M059J (cell line): Measurements from ENCODE around the gene PRM1. TPM values are rescaled to one million over a fixed set of nuclear protein-coding genes. Genes with fewer than 3 reads are reported as not detected.

ENCODE experiments used
- DNase-seq: peaks from one replicate; pipeline ENCODE4 v3.0.0-alpha.2; 2012; ENCODE audit warnings: low read depth
- total RNA-seq: library from RNA; depleted of rRNA; stranded (reverse); fragments of >200 nt; shearing (Covaris generic); gene quantifications from 2 replicates; pipeline ENCODE4 v1.2.3, GENCODE V29; 2014

Gene PRM1
- total RNA-seq, 1 experiment from 2014 or later = not detected

DNA sequence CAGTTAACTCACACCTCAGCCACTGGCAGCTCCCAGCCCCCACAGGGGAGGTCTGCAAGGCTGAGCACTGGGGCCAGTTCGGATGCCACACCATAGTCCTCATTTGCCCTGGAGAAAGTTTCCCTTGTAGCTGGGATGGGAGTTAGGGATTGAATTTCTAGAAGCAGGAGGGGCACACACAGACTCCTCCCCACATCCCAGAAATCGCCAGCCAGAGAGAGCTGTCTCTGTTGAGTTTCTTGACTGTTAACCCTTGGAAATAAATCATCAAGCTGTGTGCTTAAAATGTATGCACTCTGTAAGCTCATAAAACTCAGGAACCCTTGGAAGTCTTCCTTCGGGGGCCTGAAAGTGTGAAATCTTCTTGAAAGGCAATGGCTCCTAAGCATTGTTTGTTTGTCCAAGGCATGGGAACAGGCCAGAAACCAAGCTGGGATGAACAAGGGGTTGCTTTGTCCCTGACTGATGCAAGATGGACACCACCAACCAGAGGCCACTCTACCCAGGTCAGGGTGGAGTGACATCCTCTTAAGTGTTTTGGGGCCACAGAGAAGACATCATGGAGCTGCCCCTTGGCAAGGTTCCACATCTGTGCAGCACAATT is 7.3 kb downstream of the PRM1 start:
- peak; percentile 48 for DNase-seq

- DNase-seq = no peak
Measured at GRCh38 chr16:11272921-11273720, 8.0 kb downstream of the PRM1 start, which contains the start of gene PRM3. Gene PRM3, minus strand, starts transcription at chr16:11273629. Its CDS starts 34 bp downstream, at chr16:11273595.

GRCh38 chr16:11272484-11272883 is 8.6 kb downstream of the PRM1 start:
- no peak for DNase-seq

DNA sequence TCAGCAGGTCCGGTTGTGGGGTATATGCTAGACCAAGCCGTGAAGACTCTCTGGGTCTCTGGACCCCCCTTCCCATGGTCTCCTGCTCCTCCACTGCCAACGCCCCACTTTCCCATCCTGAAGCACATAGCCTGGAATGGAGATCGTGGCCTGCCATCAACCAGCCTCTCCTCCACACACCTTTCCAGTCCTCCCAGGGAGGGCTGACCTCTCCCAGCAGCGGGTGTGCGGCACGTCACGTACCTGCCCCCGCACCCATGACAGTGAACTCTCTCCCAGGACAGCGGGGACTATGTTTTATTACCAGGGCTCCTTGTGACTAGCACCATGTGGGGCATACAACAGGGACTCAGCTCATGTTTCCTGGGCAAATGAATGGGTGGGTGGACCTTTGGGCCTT is 9.5 kb downstream of the PRM1 start:
- no peak for DNase-seq

DNA sequence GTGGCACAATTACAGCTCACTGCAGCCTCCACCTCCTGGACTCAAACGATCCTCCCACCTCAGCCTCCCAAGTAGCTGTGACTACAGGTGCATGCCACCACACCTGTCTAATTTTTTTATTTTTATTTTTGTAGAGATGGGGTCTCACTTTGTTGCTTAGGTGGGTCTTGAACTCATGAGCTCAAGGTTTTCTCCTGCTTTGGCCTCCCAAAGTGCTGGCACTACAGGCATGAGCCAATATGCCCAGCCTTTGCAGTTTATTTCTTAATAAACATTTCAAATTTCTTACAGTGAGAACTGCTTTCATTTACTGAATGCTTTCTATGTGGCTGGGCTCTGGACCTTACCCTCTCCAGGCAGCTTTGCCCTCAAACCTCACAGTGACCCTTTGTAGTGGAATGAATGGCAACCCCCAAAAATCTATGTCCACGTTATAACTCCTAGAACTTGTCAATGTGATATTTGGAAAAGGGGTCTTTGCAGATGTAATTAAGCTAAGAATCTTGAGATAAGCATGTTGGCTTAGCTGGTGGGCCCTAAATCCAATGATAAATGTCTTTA is 10.4 kb downstream of the PRM1 start:
- no peak for DNase-seq

GRCh38 chr16:11268921-11269375 is 12.2 kb downstream of the PRM1 start, which contains the start of gene TNP2:
Gene TNP2, minus strand, starts transcription at chr16:11269325. Its CDS starts 63 bp downstream, at chr16:11269262.
- DNase-seq = no peak

GRCh38 chr16:11265124-11265523 is 16.0 kb downstream of the PRM1 start:
- no peak for DNase-seq

GRCh38 chr16:11264155-11264832 is 16.8 kb downstream of the PRM1 start:
- DNase-seq = no peak

- no peak for DNase-seq
Measured at GRCh38 chr16:11263737-11264136, 17.4 kb downstream of the PRM1 start.

DNA sequence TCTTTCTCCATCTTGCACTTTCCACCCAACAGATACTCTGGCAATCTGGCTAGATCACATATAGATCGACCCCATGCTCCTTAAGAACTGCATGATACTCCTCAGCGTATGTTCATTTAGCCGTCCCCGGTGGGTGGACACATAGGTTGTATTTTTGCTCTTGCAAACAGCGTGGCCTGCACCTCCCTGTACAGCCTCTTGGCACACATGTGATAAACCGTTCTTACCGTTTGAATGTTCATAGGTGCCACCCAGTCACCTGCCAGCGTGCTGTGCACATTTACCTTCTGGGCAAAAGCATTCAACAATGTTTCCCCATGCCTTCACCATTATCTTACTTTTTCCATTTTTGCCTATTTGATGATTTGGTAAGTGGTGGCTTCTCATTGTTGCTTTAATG is 18.2 kb downstream of the PRM1 start:
- DNase-seq = no peak

- no peak for DNase-seq
Measured at GRCh38 chr16:11260596-11260966, 20.5 kb downstream of the PRM1 start.

DNA sequence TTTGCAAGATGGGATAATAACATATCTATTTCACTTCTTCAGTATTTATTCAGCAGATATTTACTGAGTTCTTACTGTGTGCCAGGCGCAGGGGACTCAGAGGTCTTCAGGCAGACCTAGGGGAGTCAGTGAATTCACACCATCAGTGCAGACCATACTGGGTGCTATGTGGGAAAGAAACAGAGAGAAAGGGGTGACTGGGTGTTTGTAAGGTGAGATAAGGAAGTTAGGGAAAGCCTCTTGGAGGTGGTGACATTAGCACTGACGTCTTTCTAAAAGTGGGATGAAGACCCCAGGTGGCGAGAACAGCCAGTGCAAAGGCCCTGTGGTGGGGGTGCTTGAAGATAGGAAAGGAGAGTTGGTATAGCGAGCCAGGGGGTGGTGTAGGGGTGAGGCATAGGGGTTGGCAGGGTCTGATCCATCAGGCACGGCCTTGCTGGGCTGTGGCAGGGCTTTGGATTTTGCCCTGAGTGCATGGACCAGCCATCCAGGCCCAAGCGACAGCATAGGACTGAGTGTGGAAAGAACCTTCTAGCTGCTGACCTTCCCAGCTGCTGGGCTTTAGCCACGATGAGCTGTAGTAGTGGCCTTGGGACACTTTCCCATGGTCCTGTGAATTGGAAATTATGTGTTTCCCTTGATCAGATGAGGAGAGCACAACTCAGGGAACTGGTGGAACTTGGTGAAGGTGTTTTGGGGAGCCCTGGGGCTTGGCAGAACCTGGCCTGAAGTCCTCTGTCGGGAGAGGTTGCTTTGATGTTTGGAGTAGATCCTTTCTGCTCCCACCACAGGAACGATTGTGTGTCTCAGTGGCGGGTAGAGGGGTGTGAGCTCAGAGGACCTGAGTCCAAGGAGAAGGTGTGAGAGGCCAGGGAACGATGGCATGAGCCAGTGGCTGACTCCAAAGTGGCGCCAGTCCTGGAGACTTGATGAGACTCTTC is 21.2 kb downstream of the PRM1 start:
- DNase-seq = no peak

DNA sequence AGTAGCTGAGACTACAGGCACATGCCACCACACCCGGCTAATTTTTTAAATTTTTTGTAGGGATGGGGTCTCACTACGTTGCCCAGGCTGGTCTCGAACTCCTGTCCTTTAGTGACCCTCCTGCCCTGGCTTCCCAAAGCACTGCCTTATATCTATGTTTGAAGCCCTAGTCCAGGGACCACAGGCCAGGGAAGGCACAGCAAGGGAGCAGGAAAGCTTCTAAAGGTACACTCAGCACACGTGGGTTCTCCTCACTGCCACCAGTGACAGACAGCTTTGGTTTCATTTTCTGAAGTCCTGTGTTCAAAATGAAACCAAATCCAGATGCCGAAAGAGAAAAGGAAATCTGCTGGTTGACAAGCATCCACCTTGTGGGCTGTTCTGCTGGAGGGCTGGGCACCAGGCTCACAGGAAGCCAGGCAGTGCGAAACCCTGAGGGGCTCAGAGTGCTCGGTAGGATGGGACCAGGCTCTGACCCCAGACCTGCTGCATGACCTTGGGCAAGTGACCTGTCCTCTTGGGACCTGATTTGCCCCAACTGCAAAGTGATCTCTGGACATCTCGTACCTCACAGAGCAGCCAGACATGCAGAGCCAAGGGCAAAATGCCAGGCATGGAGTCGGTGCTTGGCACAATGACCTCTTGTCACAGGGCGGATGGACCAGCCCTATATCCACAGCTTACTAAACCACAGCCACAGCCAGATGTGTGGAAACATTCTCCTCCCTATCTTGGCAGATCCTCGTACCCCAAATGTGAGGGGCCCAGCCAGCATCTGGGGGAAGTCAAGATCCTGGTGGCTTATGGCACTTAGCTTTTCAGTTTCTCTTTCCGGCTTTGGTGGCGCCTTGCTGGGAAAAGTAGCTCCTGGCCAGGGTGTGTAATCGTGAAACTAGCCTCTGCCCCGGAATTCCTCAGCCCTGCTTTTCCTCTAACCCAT is 22.3 kb downstream of the PRM1 start:
- peak; percentile 58 for DNase-seq

DNA sequence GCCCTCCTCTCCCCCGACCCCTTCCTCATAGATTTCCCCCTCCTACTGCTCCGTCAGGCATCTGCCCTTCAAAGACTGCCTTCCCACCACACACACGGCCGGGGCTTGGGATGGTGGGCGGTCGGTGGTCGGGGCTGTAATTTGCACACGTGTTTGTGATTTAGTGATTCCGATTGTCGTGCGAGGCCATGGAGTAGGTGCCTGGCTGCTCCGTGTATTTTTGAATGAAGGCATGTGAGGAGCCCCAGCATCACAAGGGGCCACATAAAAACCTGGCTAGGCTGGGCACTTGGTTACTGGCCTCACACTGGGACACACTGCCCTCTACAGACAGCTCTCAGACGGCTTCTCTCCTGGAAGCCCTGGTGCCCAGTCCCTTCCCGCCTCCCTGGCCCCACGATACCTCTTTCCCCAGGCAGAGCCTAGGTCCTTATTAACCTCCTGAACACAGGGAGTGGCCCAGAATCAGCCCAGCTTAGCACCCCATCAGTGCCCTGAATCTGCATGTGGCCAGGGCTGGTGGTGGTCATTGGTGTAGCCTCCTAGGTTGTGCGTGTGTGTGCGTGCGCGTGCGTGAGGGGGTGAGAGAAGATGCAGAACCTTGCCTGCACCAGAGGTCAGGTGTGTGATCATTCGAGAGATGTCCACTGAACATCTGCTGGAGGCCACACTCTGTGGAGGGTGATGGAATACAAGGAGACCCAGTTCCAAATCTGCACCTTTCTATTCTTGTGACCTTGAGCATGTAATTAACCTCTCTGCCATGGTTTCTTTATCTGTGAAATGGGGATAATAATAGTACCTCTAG is 23.8 kb downstream of the PRM1 start:
- DNase-seq = peak; percentile 88

GRCh38 chr16:11256661-11257130 is 24.4 kb downstream of the PRM1 start:
- peak; percentile 78 for DNase-seq

DNA sequence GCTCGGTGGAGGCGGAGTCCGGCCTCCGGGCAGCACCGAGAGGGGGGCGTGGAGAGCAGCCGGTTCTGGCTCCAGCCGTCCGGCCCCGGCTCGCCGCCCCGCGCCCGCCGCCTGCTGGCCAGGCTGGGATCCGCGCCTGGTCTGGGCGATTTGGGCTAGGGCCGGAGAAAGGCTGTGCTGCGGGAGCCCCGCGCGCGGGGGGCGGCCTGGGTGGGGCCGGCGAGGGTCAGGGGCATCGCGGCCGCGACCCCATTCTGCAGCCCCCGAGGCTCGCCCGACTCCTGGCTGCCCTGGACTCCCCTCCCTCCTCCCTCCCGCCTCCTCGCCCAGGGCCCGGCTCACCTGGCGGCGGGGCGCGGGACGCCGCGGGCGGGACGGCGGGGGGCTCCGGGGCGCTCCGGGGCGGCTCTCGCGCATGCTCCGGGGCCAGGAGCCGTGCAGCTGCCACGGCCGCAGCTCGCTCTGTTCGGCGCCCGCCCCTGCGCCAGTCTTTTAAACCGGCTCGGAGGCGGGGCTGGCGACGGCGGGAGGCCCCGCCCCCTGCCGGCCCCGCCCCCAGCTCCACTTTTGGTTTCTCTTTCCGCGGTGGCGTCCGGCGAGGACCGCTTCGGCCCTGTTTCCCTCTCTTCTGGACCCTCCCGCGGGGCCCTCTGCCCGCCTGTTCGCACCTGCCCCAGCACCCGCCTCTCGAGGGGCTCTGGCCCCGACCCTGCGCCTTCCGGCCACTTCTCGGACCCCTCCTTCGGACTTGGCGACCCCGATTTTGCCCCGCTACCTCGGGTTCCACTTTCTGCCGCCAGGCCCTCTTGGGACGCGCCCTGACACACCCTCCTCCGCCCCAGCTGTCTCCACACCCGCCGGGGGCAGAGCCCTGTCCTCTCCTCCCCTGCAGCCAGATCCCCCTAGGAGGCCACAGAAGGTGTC is 25.1 kb downstream of the PRM1 start, which contains the start of gene SOCS1:
TSS of gene SOCS1 (minus strand) at position 468 of the 924 bp plus-strand sequence. CDS start 726 bp downstream, outside the sequence.
- peak; percentile 80 for DNase-seq

DNA sequence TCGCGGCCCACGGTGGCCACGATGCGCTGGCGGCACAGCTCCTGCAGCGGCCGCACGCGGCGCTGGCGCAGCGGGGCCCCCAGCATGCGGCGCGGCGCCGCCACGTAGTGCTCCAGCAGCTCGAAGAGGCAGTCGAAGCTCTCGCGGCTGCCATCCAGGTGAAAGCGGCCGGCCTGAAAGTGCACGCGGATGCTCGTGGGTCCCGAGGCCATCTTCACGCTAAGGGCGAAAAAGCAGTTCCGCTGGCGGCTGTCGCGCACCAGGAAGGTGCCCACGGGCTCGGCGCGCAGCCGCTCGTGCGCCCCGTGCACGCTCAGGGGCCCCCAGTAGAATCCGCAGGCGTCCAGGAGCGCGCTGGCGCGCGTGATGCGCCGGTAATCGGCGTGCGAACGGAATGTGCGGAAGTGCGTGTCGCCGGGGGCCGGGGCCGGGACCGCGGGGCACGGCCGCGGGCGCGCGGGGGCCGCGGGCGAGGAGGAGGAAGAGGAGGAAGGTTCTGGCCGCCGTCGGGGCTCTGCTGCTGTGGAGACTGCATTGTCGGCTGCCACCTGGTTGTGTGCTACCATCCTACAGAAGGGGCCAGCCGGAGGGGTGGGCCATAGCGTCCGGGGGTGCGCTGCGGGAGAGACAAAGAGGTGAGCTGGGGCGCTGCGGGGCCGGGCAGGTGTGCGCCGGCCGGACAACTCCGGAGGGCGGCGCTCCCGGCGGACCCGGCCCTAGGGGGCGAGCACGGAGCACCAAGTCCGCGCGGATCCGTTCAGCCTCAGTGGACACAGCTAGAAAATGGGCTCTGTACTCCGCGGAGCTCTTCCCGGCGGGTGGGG is 26.0 kb downstream of the PRM1 start:
- no peak for DNase-seq
